Endothelial cell of umbilical vein (primary cell): Measurements from ENCODE around the gene DNMT1.

Experiments
- JUN ChIP-seq: IDR thresholded peaks from 2 replicates; pipeline ENCODE4 v1.6.1; 2011; ENCODE audit warnings: borderline replicate concordance, low read depth; ENCODE audit not compliant: insufficient read length, insufficient read depth
- POLR2A ChIP-seq: IDR thresholded peaks from 2 replicates; pipeline ENCODE4 v1.6.1; 2012; ENCODE audit warnings: low read depth, mild to moderate bottlenecking, control low read depth, low read length
- POLR2AphosphoS5 ChIP-seq: IDR thresholded peaks from 2 replicates; pipeline ENCODE4 v1.6.1; 2012; ENCODE audit warnings: low read depth, mild to moderate bottlenecking, control low read depth, low read length, moderate library complexity; ENCODE audit not compliant: insufficient read depth
- TF ChIP-seq, protein P1 (sequence below), 2 donors: IDR thresholded peaks; 1 replicate in 1 of 2; 2 replicates in 1 of 2; pipeline ENCODE4 v1.5.1; 2011; ENCODE audit warnings: low read length in 2 of 2, mild to moderate bottlenecking in 2 of 2, moderate library complexity in 2 of 2, control low read depth in 1 of 2, inconsistent platforms in 1 of 2, low read depth in 1 of 2; ENCODE audit not compliant: insufficient read depth in 1 of 2; ENCODE audit errors: extremely low read depth in 1 of 2

DNA sequence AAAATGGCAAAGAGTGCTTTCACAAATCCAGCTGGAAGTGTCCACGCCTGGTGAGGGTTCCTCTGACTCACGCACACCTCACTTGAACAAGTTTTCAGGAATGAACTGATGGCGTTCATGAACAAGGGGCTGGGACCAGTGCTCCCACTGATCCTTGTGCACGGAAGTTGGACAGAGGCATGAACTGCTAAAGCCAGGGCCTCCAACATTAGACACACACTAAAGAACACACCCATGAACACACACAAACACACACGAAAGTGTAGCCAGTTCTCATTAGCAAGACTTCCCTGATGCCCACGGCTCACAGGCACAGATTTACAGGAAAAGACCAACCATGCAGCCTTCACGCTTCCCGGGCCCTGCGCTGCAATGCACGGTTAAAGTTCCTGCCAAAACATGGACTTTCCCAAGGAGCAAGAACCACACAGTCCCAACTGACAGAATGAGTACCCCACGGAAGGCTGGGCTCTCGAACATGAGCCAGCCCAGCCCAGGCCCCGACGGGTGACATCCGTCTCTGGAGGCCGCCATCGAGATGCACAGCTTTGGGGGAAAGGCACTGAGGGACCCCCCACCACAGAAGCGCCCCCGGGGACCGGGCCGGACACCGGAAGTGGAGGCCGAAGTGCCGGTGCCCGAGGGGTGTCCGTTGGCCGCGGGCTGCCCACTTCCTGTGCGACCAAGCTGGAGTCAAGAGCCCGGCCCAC is 808 bp downstream of the DNMT1 start:
- TF ChIP-seq POLR2A (no peak), JUN (no peak), POLR2AphosphoS5 (no peak)
- TF ChIP-seq, protein P1, sequence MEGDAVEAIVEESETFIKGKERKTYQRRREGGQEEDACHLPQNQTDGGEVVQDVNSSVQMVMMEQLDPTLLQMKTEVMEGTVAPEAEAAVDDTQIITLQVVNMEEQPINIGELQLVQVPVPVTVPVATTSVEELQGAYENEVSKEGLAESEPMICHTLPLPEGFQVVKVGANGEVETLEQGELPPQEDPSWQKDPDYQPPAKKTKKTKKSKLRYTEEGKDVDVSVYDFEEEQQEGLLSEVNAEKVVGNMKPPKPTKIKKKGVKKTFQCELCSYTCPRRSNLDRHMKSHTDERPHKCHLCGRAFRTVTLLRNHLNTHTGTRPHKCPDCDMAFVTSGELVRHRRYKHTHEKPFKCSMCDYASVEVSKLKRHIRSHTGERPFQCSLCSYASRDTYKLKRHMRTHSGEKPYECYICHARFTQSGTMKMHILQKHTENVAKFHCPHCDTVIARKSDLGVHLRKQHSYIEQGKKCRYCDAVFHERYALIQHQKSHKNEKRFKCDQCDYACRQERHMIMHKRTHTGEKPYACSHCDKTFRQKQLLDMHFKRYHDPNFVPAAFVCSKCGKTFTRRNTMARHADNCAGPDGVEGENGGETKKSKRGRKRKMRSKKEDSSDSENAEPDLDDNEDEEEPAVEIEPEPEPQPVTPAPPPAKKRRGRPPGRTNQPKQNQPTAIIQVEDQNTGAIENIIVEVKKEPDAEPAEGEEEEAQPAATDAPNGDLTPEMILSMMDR (IDR thresholded peaks at IDR 0.05; ENCODE audit: extremely low read depth in 1 of 2, insufficient read depth in 1 of 2, low read depth in 1 of 2, low read length in 2 of 2): no peak
